GM21423 (cell line): ENCODE data around the gene SVBP.
A peak's percentile ranks its signal among the peaks of the same experiment; 100 is the strongest.

Experiments used
- ATAC-seq: cut with Tn5 transposase; IDR thresholded peaks from one replicate; pipeline ENCODE4 v1.9.1; 2021; ENCODE audit warnings: mild to moderate bottlenecking, moderate library complexity; ENCODE audit not compliant: unreplicated experiment

Gene SVBP

GRCh38 chr1:42765832-42766740, 51.1 kb downstream of the SVBP start:
- ATAC-seq = peak; percentile 23

- no peak for ATAC-seq
These were observed 51.9 kb downstream of the SVBP start for GRCh38 chr1:42765269-42765668.

GRCh38 chr1:42762269-42762668, 54.9 kb downstream of the SVBP start:
- no peak for ATAC-seq

DNA sequence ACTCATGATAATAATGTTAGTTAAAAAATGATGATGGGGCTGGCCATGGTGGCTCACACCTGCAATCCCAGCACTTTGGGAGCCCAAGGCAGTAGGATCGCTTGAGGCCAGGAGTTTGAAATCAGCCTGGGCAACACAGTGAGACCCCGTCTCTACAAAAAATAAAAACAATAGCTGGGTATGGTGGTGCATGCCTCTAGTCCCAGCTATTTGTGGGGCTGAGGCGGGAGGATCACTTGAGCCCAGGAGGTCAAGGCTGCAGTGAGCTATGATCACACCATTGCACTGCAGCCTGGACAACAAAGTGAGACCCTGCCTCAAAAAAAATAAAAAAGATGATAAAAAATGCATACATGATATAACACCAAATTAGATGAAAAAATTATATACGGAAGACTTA, 55.6 kb downstream of the SVBP start:
- no peak for ATAC-seq

DNA sequence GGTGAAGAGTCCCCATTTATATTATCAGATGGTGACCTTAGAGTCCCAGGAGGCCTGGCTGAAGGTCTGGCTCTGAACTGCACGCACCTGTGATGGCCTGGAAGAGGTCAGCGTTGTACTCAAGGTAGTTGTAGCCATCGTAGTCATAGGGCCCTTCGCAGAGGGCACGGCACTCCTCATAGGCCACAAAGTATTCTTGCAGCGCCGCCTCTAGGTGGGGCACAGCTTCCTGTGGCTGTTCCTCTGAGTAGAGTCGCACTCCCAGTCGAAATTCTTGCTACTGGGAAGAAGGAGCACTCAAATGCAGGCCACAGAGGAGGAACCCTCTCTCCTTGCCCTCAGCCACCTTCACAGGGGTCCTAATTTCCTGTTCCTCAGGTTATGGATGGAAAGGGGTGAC, 58.1 kb downstream of the SVBP start:
- no peak for ATAC-seq

- ATAC-seq = no peak
These were observed 58.6 kb downstream of the SVBP start for GRCh38 chr1:42758641-42759040.

DNA sequence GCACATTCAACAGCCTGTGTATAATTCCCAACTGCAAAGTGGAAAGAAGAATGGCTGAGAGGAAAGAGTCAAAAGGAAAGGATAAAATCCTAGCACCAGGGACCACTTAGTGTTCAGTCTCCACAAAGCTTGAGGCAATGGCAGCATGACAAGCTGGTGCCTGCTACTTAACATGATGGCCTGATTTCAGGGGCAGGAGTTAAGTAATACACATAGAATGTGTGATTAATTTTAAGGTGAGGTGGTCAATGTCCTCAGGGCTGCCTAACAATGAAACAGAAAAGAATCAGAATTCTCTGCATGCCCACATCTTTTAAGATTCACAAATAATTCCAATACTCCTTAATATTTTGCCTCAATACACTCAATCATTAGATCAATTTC, 59.3 kb downstream of the SVBP start:
- no peak for ATAC-seq
